Keratinocyte (primary cell): Measurements from ENCODE around the gene CUTC. TPM values are rescaled to one million over a fixed set of nuclear protein-coding genes. Genes with fewer than 3 reads are reported as not detected.

ENCODE experiments used
- DNase-seq: peaks from one replicate; pipeline ENCODE4 v3.0.0-alpha.2; 2011; ENCODE audit warnings: low read depth, missing footprints, low spot score
- FAIRE-seq: peaks from 2 replicates; lab custom pipeline; 2011; peaks lifted over from hg19 to GRCh38; lab: Jason Lieb, UNC
- H2AFZ ChIP-seq: 2 replicates; pipeline ENCODE4 v1.6.0; 2012; ENCODE audit warnings: low read length, control low read depth, inconsistent platforms; ENCODE audit not compliant: control insufficient read depth
- H3K27ac ChIP-seq: 2 replicates; pipeline ENCODE4 v1.5.1; 2011; ENCODE audit warnings: low read length; ENCODE audit not compliant: control insufficient read depth, insufficient read depth
- H3K27me3 ChIP-seq: 3 replicates; pipeline ENCODE4 v1.6.0; 2011; ENCODE audit warnings: low read length; ENCODE audit not compliant: control insufficient read depth, insufficient read depth; ENCODE audit errors: extremely low read depth
- H3K36me3 ChIP-seq, 2 experiments: 2 replicates in 1 of 2; 3 replicates in 1 of 2; pipeline ENCODE4 v1.5.1; 2011; ENCODE audit warnings: low read length in 2 of 2, mild to moderate bottlenecking in 1 of 2; ENCODE audit not compliant: control insufficient read depth in 2 of 2, insufficient read depth in 2 of 2; ENCODE audit errors: extremely low read depth in 1 of 2
- H3K4me1 ChIP-seq: 3 replicates; pipeline ENCODE4 v1.5.1; 2011; ENCODE audit warnings: low read length; ENCODE audit not compliant: control insufficient read depth, insufficient read depth; ENCODE audit errors: extremely low read depth
- H3K4me2 ChIP-seq: 3 replicates; pipeline ENCODE4 v1.6.0; 2011; ENCODE audit warnings: low read depth, low read length; ENCODE audit not compliant: control insufficient read depth, insufficient read depth; ENCODE audit errors: extremely low read depth
- H3K4me3 ChIP-seq, 3 experiments: fragments of 200-600 bp in 1 of 3; sonication (generic) in 1 of 3; 2 replicates in 2 of 3; 3 replicates in 1 of 3; pipeline ENCODE4 v1.5.1; 2011 to 2016; ENCODE audit warnings: low read length in 3 of 3, mild to moderate bottlenecking in 3 of 3, control low read depth in 2 of 3, inconsistent platforms in 1 of 3, low read depth in 1 of 3, mixed read lengths in 1 of 3, mixed run types in 1 of 3, moderate library complexity in 1 of 3; ENCODE audit not compliant: control insufficient read depth in 2 of 3, insufficient read depth in 2 of 3; ENCODE audit errors: extremely low read depth in 1 of 3
- H3K79me2 ChIP-seq: 2 replicates; pipeline ENCODE4 v1.6.0; 2012; ENCODE audit warnings: low read length; ENCODE audit not compliant: control insufficient read depth, insufficient read depth
- H3K9ac ChIP-seq: 3 replicates; pipeline ENCODE4 v1.6.0; 2011; ENCODE audit warnings: low read length; ENCODE audit not compliant: control insufficient read depth, insufficient read depth; ENCODE audit errors: extremely low read depth
- H3K9me1 ChIP-seq: 3 replicates; pipeline ENCODE4 v1.6.0; 2011; ENCODE audit warnings: low read length; ENCODE audit not compliant: control insufficient read depth, insufficient read depth; ENCODE audit errors: extremely low read depth
- H3K9me3 ChIP-seq: 2 replicates; pipeline ENCODE4 v1.5.1; 2012; ENCODE audit warnings: low read depth, low read length; ENCODE audit not compliant: control insufficient read depth
- H4K20me1 ChIP-seq: 3 replicates; pipeline ENCODE4 v1.6.0; 2011; ENCODE audit warnings: low read length; ENCODE audit not compliant: control insufficient read depth, insufficient read depth; ENCODE audit errors: extremely low read depth
- EZH2 ChIP-seq: IDR thresholded peaks from one replicate; pipeline ENCODE4 v1.6.1; 2012; ENCODE audit warnings: inconsistent platforms, mild to moderate bottlenecking, low read length, moderate library complexity
- dilution Hi-C: fragments of 300-500 bp; cut with MboI; formaldehyde crosslinking; loops from one replicate; pipeline ENCODE4 v1.7.0; 2020; ENCODE audit warnings: low sequenced_read_pairs; ENCODE audit not compliant: extremely low pct_ligation_motif_present
- polyA plus RNA-seq, 5 experiments: library from polyadenylated mRNA; depleted of rRNA in 3 of 5; stranded (reverse) in 3 of 5; stranded (forward) in 1 of 5; unstranded in 1 of 5; fragments of >200 nt; gene quantifications; 1 replicate in 1 of 5; 2 replicates in 3 of 5; 3 replicates in 1 of 5; pipeline versions ENCODE4 v1.2.1 to v1.2.3, GENCODE V29; 2011 to 2012; ENCODE audit warnings: missing spikeins in 2 of 5, low read depth in 1 of 5, low replicate concordance in 1 of 5
- TF ChIP-seq, protein P1 (sequence below), 3 experiments: IDR thresholded peaks in 1 of 3; conservative IDR thresholded peaks in 1 of 3; optimal IDR thresholded peaks in 1 of 3; 2 replicates in 2 of 3; 3 replicates in 1 of 3; pipeline versions ENCODE3 to v1.5.1; 2011; ENCODE audit warnings: low read length in 3 of 3, mild to moderate bottlenecking in 3 of 3, moderate library complexity in 2 of 3, control low read depth in 1 of 3, inconsistent platforms in 1 of 3; ENCODE audit not compliant: insufficient read depth in 2 of 3; ENCODE audit errors: extremely low read depth in 1 of 3

Gene CUTC
- polyA plus RNA-seq, 1 donor (not counting 4 experiments of a cell fraction or from before 2014, with no cell fraction given): 29.5 TPM

DNA sequence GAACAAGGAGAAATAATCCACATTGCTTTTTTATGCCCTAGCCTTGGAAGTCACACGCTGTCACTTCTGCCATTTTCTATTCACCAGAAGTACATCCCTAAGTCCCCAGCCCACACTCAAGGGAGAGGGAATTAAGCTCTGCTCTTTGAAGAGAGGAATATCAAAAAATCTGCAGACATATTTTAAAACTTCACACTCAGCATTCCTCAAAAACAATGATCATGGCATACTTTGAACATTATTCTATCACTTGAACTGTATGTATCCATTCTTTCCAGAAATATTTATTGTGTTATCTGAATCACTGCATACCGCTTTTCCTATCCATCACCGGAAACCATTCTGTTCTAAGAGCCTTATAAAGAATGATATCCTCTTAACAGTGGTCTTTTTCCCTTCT lies 59.8 kb downstream of the CUTC start:
- FAIRE-seq (peak; percentile 56), DNase-seq (no peak)
- H3K4me2 ChIP-seq: no peak overlapping the region
- no peak overlapping the region for H3K4me3 ChIP-seq
- H3K79me2 ChIP-seq: no peaks in the 10 kb centered on the region
- H4K20me1 ChIP-seq: no peaks in the 10 kb centered on the region
- H3K36me3 ChIP-seq: peaks cover 0 to 4% of the 10 kb centered on the region in 2 experiments
- H3K9me3 ChIP-seq: no peaks in the 10 kb centered on the region
- dilution Hi-C loops: no loop called here
- H3K9me1 ChIP-seq: no peaks in the 10 kb centered on the region
- H2AFZ ChIP-seq: no peak overlapping the region
- H3K9ac ChIP-seq: no peak overlapping the region
- no peak for TF ChIP-seq EZH2
- TF ChIP-seq, protein P1, sequence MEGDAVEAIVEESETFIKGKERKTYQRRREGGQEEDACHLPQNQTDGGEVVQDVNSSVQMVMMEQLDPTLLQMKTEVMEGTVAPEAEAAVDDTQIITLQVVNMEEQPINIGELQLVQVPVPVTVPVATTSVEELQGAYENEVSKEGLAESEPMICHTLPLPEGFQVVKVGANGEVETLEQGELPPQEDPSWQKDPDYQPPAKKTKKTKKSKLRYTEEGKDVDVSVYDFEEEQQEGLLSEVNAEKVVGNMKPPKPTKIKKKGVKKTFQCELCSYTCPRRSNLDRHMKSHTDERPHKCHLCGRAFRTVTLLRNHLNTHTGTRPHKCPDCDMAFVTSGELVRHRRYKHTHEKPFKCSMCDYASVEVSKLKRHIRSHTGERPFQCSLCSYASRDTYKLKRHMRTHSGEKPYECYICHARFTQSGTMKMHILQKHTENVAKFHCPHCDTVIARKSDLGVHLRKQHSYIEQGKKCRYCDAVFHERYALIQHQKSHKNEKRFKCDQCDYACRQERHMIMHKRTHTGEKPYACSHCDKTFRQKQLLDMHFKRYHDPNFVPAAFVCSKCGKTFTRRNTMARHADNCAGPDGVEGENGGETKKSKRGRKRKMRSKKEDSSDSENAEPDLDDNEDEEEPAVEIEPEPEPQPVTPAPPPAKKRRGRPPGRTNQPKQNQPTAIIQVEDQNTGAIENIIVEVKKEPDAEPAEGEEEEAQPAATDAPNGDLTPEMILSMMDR (optimal IDR thresholded peaks at IDR 0.05 in 1 of 3, IDR thresholded peaks at IDR 0.05 in 1 of 3, conservative IDR thresholded peaks at IDR 0.05 in 1 of 3; ENCODE audit: extremely low read depth in 1 of 3, insufficient read depth in 2 of 3, low read length in 3 of 3): no peak
- H3K27ac ChIP-seq: no peak overlapping the region
- no peaks in the 10 kb centered on the region for H3K27me3 ChIP-seq
- H3K4me1 ChIP-seq: no peaks in the 10 kb centered on the region

DNA sequence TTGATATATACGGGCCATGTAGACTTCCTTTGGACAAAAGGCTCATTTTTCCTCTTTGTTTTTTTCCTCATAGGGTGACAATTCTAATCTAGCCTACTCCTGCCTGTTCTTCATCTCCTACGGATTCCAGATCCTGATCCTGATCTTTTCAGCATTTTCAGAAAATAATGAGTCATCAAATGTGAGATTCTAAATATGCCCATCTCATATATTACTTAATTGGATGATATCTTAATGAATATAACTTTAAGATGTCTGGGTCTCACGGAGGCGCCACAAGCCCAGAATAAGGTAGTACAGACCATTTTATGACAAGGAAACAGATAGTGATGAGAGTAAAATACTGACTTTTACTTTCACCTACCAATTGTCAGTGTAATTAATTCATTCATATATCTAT lies 61.8 kb downstream of the CUTC start:
- H3K9me1 ChIP-seq: no peaks in the 10 kb centered on the region
- no peaks in the 10 kb centered on the region for H3K27me3 ChIP-seq
- H4K20me1 ChIP-seq: no peaks in the 10 kb centered on the region
- dilution Hi-C loops: no loop called here
- no peaks in the 10 kb centered on the region for H3K4me1 ChIP-seq
- H3K36me3 ChIP-seq: peaks cover 0 to 4% of the 10 kb centered on the region in 2 experiments
- H2AFZ ChIP-seq: no peak overlapping the region
- no peaks in the 10 kb centered on the region for H3K79me2 ChIP-seq
- H3K9ac ChIP-seq: no peak overlapping the region
- no peak overlapping the region for H3K4me2 ChIP-seq
- no peaks in the 10 kb centered on the region for H3K9me3 ChIP-seq
- TF ChIP-seq EZH2: no peak
- TF ChIP-seq, protein P1 (optimal IDR thresholded peaks at IDR 0.05 in 1 of 3, IDR thresholded peaks at IDR 0.05 in 1 of 3, conservative IDR thresholded peaks at IDR 0.05 in 1 of 3; ENCODE audit: extremely low read depth in 1 of 3, insufficient read depth in 2 of 3, low read length in 3 of 3): no peak
- no peak overlapping the region for H3K4me3 ChIP-seq
- H3K27ac ChIP-seq: no peak overlapping the region
- FAIRE-seq (no peak), DNase-seq (no peak)
